GM10248 (cell line): ENCODE results near the gene RAP1A.

ENCODE experiments used
- CTCF ChIA-PET: fragments of 300-600 bp; sonication (Branson Sonifier 250); formaldehyde crosslinking; extraction: SDS; loops from one replicate; lab custom pipeline; 2021; ENCODE audit warnings: antibody characterized with exemption; lab: Yijun Ruan, JAX
- POLR2A ChIA-PET: fragments of 350-650 bp; sonication (Branson Sonifier 250); formaldehyde crosslinking; extraction: SDS; loops from one replicate; lab custom pipeline; 2020; ENCODE audit warnings: antibody characterized with exemption; lab: Yijun Ruan, JAX
- DNase-seq: peaks from one replicate; pipeline ENCODE4 v3.0.0; 2012; ENCODE audit errors: extremely low spot score
- CTCF ChIP-seq: IDR thresholded peaks from 2 replicates; pipeline ENCODE4 v1.5.1; 2012; ENCODE audit warnings: mild to moderate bottlenecking, low read depth; ENCODE audit errors: extremely low read depth, missing control alignments, control extremely low read depth

The RAP1A gene

GRCh38 chr1:111720977-111721786, 101.6 kb downstream of the RAP1A start:
- POLR2A ChIA-PET = interaction anchor here (0.6 kb wide), 1 partner anchor 16 kb away, joined by 3 read pairs; no protein-coding TSS in a partner anchor
- CTCF ChIA-PET = interaction anchor here (1.0 to 1.3 kb wide), 2 partner anchors 48 to 213 kb away, joined by 3 to 4 read pairs; no protein-coding TSS in a partner anchor

DNA sequence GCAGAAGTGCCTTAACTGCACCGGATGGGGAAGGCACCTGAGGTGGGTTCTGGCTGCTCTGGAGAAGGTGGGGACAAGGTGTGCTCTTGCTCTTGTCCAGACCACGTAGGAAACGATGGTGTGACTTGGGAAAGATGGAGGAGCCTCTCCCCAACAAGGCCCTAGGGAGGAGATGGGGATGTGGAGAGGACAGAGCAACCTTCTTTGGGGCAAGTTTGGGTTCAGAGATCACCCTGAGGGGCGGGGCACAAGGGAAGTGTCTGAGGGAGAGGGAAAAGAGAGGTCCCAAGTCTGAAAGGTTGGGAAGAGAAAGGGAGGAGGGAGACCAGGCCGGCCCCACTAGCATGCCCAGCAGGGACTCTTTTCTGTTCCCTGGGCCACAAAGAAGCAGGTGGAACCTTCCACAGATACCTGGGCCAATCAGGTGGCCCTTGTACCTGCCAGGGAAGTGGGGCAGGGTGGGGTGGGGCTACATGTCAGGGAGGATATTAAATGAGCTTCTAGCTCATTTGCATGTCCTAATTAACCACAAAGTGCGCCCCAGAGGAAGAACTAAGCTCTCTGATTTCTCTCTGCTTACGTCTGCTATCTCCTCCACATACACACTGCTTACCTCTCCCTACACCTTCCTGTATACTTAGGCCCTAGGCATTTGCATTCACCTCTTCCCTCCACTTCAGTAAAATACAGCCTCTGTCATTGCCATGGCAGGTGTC, 103.7 kb downstream of the RAP1A start:
- POLR2A ChIA-PET = no interaction called here
- CTCF ChIA-PET = no interaction called here
- TF ChIP-seq CTCF = no peak
- no peak for DNase-seq

More at GRCh38 chr1:111720977-111721786, 101.6 kb downstream of the RAP1A start:
- DNase-seq = peak; percentile 9
- TF ChIP-seq CTCF = no peak

DNA sequence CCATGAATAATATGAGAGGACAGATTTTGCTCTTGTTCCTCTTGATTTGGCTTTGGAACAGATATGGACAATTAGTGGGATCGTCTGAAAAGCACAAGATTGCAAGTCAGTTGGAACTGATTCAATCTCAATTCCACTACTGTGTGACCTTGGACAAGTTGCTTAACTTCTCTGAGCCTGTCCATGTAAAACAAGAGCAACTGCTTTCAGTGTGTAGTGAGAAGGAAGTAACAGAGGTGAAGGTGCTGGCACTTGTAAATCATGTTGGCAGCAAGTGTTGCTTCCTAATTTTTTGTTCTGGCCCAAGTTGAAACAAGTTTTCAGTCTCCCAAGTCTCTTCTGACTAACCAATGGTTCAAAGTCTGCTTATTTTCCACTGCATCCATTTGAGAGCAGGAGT, 104.3 kb downstream of the RAP1A start:
- no peak for TF ChIP-seq CTCF
- POLR2A ChIA-PET = no interaction called here
- DNase-seq = no peak
- CTCF ChIA-PET = no interaction called here

DNA sequence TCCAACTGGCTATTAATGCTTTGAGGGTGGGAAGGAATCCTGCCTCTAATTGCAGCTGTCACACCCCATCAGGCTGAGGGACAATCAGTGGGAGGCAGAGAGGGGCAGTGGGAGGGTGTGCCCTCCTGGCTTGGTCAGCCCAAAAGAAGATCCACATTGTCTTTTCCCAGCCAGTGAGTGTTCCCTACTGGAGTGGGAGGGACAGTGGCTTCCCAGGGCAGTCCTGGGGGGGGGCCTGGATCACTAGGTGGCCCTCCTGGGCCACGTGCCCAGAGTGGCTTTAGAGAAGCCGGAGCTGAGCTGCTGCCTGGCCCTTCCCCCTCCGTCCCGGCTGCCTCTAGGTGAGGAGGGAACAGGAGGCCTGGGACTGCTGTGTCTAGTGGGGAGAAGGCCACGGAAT, 105.6 kb downstream of the RAP1A start:
- no peak for TF ChIP-seq CTCF
- DNase-seq = no peak
- ChIA-PET CTCF (interaction anchor here (1.4 to 2.2 kb wide), 3 partner anchors 11 to 24 kb away, joined by 6 to 17 read pairs (median 8); no protein-coding TSS in a partner anchor), POLR2A (interaction anchor here (1.0 kb wide), 1 partner anchor 9 kb away, joined by 3 read pairs; no protein-coding TSS in a partner anchor)

GRCh38 chr1:111727056-111727455, 107.5 kb downstream of the RAP1A start:
- no peak for DNase-seq
- ChIA-PET POLR2A (no interaction called here), CTCF (interaction anchor here (1.0 to 3.3 kb wide), 5 partner anchors 10 to 218 kb away, joined by 3 to 17 read pairs (median 5); no protein-coding TSS in a partner anchor)
- TF ChIP-seq CTCF = no peak

DNA sequence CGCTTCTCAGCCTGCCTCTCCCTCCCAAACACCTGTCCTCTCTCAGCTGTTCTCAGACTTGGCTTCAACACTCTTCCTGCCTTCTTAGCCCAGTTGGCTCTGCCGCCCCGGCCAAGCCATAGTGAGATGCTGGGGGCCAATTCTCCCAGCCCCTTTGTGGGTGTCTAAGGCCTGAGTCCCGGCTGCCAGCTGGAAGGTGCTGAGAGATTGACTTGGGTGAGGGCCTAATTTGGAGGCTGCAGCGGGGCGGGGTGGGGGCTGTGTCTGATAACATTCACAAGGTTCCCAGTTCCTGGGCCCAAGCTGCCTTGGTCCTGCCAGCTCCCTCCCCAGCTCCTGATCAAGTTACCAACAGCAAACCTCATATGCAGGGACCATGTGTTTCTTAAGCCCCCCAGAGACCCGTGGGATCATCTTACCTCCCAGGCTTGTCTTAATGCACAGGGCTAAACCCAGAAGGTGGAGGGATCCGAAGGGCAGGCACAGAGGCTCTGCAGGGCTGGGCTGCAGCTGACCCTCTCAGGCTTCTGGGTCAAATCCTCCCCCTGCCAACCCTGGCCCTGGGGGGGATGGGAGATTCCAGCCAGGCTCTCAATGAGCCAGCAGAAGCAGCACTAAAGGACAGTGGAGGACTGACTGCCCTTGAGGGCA, 109.8 kb downstream of the RAP1A start:
- DNase-seq = no peak
- POLR2A ChIA-PET = no interaction called here
- CTCF ChIA-PET = interaction anchor here (0.6 to 2.7 kb wide), 5 partner anchors 13 to 222 kb away, joined by 3 to 16 read pairs (median 6); no protein-coding TSS in a partner anchor
- TF ChIP-seq CTCF = no peak
